GM10266 (cell line): Measurements from ENCODE around the gene TMEM150B.

Experiments
- DNase-seq: peaks from one replicate; pipeline ENCODE4 v3.0.0; 2012; ENCODE audit errors: extremely low spot score
- TF ChIP-seq, protein P1 (sequence below): IDR thresholded peaks from 2 replicates; pipeline ENCODE4 v1.5.1; 2012; ENCODE audit warnings: mild to moderate bottlenecking, low read depth; ENCODE audit not compliant: control insufficient read depth, insufficient read depth; ENCODE audit errors: missing control alignments

Gene TMEM150B

DNA sequence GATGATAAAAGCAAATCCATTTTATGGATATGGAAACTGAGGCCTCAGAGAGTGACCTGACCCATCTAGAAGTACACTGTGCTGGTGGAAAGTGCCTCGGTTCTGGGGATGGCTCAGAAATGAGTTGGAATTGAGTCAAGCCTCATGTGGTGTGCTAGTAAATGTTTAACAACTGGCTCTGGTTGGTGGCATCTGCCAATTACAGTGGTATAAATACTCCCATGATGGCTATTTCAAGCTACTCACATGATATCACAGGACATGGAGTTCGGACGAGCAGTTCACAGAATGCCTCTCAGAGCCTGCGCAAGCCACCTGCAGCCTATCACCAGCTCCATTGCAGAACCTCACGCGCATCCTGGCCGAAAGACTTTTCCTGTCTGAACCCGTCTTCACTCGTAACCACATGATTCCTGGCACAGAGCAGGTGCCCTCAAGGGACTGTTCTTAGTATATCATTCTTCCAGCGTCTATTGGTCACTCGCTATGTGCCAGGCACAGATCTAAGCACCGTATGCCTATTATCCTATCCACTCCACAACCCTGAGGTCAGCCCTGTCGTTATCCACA lies 9.1 kb downstream of the TMEM150B start:
- no peak for DNase-seq
- TF ChIP-seq, protein P1, sequence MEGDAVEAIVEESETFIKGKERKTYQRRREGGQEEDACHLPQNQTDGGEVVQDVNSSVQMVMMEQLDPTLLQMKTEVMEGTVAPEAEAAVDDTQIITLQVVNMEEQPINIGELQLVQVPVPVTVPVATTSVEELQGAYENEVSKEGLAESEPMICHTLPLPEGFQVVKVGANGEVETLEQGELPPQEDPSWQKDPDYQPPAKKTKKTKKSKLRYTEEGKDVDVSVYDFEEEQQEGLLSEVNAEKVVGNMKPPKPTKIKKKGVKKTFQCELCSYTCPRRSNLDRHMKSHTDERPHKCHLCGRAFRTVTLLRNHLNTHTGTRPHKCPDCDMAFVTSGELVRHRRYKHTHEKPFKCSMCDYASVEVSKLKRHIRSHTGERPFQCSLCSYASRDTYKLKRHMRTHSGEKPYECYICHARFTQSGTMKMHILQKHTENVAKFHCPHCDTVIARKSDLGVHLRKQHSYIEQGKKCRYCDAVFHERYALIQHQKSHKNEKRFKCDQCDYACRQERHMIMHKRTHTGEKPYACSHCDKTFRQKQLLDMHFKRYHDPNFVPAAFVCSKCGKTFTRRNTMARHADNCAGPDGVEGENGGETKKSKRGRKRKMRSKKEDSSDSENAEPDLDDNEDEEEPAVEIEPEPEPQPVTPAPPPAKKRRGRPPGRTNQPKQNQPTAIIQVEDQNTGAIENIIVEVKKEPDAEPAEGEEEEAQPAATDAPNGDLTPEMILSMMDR = no peak

DNA sequence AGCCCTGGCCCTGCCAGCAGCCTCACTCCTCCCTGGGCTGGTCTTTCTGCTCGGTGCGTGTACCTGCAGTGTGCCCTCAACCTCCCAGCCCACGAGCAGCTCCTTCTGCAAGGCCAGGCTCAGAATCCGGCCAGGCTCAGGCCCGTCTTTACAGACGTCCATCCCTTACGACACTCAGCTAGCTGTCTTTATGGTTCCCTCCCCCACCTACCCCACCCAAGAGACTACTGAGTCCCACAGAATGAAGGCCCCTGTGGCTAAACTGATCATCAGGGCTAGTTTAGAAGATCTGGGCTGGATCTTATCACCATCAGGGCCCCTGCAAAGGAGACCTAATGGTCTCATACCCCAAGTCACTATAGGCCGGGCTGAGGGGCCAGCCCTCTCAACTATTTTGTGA lies 10.7 kb downstream of the TMEM150B start:
- TF ChIP-seq, protein P1 = no peak
- DNase-seq = no peak

DNA sequence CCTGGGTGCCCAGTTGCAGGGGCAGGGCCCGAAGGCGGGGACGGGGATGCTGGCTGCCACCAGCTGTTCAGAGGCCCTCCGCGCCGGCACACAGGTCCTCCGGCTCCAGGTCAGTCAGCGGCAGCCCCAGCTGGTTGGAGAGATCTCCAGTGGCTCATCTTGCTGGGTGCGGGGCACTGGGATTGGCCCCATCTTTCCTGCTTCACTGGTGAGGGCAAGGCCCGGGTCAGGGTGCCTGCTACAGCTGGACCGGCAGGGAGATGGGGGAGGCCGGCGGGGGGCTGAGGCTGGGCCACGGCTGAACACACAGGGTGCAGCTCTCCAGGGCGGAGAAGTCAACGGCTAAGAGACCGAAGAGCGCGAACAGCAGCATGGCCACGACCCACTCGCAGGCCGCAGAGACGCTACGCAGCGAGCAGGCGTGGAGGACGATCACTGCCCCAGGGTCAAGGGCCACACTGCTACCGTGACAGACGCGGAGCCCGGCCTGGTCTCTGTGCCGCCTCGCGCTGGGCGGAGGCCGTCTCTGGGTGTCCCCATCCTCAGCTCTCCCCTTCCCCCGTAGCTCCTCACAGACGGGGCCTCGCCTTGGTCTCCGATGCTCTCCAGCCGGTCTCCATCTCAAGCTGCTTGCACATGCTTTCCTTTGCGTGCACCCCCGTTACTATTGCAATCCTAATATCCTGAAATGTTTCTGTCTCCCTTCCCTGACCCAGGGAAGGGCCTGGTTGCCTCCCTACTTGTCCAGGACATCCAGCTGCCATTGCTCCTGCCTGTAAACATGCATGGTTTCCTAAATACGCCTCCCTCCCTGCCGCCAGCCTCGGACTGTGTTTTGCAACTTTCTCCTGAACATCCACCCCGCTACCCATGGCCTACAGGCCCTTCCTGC lies 12.3 kb downstream of the TMEM150B start:
- no peak for DNase-seq
- TF ChIP-seq, protein P1 = no peak

DNA sequence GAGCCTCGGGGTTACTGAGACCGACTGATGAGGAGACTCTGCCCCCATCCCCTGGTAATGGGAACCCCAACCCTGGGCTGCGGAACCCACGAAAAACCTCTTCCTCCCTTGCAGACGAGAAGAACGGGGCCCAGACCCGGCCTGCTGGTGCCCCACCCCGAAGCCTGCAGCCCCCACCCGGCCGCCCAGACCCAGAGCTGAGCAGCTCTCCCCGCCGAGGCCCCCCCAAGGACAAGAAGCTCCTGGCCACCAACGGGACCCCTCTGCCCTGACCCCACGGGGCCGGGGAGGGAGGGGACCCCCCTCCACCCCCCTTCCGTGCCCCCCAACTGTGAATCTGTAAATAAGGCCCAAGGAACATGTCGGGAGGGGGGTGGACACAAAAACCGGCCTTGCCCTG lies 13.3 kb downstream of the TMEM150B start:
- TF ChIP-seq, protein P1 = no peak
- DNase-seq = no peak

DNA sequence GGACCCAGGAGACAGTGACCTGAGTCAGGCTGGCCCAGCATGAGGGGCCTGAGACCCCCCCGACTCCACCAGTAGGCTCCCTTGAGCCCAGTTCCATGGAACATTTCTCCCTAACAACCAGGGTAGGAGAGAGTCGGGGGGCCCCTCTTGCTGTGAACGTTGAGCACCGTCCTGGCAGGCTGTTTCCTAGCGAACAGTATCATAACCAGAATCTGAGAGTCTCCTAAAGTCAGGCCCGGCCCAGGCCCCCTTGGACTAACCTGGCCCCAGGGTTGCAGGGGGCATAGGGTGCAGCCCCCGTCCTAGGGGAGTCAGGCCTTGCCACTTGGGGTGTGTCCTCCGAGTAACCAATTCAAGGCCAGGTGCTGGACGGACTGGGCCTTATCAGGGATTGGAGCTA lies 13.7 kb downstream of the TMEM150B start:
- DNase-seq = no peak
- TF ChIP-seq, protein P1 = no peak

DNA sequence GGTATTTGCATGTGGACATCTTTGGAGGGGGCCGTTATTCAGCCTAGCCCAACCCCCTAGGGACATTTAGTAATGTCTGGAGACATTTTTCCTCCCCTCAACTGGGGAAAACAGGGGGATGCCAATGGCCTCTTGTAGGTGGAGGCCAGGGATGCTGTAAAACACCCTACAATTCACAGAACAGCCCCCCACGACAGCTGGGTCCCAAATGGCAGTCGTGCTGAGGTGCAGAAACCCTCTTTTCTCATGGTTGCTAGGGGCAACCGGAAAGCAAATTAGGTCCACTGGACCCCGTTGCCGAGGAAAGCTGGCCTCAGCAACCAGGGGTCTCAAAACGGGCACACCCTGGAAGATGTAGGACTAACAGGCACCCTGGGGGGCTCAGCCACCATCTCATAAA lies 14.6 kb downstream of the TMEM150B start:
- DNase-seq = no peak
- TF ChIP-seq, protein P1 = no peak

DNA sequence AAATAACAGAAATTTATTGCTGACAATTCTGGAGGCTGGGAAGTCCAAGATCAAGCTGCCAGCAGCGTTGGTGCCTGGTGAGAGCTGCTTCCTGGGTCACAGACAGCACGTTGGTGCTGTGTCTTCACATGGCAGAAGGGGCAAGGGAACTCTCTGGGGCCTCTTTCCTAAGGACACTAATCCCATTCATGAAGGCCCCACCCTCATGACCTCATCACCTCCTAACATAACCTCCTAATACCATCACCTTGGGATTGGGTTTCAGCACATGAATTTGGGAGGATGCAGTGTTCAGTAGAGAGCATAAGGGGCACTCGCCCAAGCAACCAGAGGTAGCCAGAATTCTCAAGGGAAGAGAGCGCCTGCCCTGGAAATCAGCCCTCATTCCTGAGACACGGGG lies 15.7 kb downstream of the TMEM150B start:
- TF ChIP-seq, protein P1 = no peak
- DNase-seq = no peak
